Tibial nerve (tissue), 4 donors: Measurements from ENCODE around the gene BHLHA9. TPM values are rescaled to one million over a fixed set of nuclear protein-coding genes. Genes with fewer than 3 reads are reported as not detected.

Source experiments
- DNase-seq, 2 donors: peaks; one replicate each; pipeline ENCODE4 v3.0.0-alpha.2; 2019; ENCODE audit warnings: low spot score in 2 of 2
- H3K27ac ChIP-seq, 4 donors: fragments of 200-600 bp; sonication (generic) in 3 of 4; one replicate each; pipeline ENCODE4 v1.5.1; 2017 to 2019; ENCODE audit warnings: mild to moderate bottlenecking in 1 of 4
- H3K27me3 ChIP-seq, 2 donors: fragments of 200-600 bp; sonication (generic) in 1 of 2; one replicate each; pipeline versions ENCODE4 v1.5.1 to v1.6.0; 2017 to 2019
- H3K36me3 ChIP-seq, 3 donors: fragments of 200-600 bp; sonication (generic); one replicate each; pipeline ENCODE4 v1.5.1; 2018 to 2019
- H3K4me1 ChIP-seq, 4 donors: fragments of 200-600 bp; sonication (generic) in 3 of 4; one replicate each; pipeline ENCODE4 v1.5.1; 2017 to 2019
- H3K4me3 ChIP-seq, 4 donors: fragments of 200-600 bp; sonication (generic) in 3 of 4; one replicate each; pipeline ENCODE4 v1.5.1; 2017 to 2019; ENCODE audit warnings: mild to moderate bottlenecking in 1 of 4, moderate library complexity in 1 of 4
- H3K9me3 ChIP-seq, 4 donors: fragments of 200-600 bp; sonication (generic) in 3 of 4; one replicate each; pipeline ENCODE4 v1.5.1; 2017 to 2019
- CTCF ChIP-seq, 5 experiments: fragments of 200-600 bp in 3 of 5; fragments of 450-650 bp in 2 of 5; sonication (generic) in 3 of 5; IDR thresholded peaks; one replicate each; pipeline ENCODE4 v1.5.1; 2016 to 2019; ENCODE audit warnings: antibody characterized with exemption in 5 of 5, mild to moderate bottlenecking in 3 of 5, moderate library complexity in 2 of 5
- EP300 ChIP-seq, 2 donors: sonication (generic); formaldehyde crosslinking; IDR thresholded peaks; one replicate each; pipeline ENCODE4 v1.6.1; 2017; ENCODE audit warnings: antibody characterized with exemption in 2 of 2, mild to moderate bottlenecking in 1 of 2
- POLR2A ChIP-seq, 2 donors: fragments of 450-650 bp; IDR thresholded peaks; one replicate each; pipeline ENCODE4 v1.6.1; 2017; ENCODE audit warnings: antibody characterized with exemption in 2 of 2, mild to moderate bottlenecking in 2 of 2, moderate library complexity in 2 of 2
- WGBS, 2 donors: methylation state at CpG; one replicate each; pipeline ENCODE4 v1.1.5; 2018; 5-methylcytosine and 5-hydroxymethylcytosine counted together
- total RNA-seq, 4 donors: library from RNA; depleted of rRNA; stranded (reverse); fragments of >200 nt; gene quantifications; one replicate each; pipeline ENCODE4 v1.1.0, GENCODE V29; 2016

BHLHA9 gene
- total RNA-seq, 4 donors from 2014 or later, result not detected

- TF ChIP-seq POLR2A (IDR thresholded peaks at IDR 0.05) (no peak), CTCF (IDR thresholded peaks at IDR 0.05) (no peak), EP300 (IDR thresholded peaks at IDR 0.05) (no peak)
- Histone ChIP-seq H3K4me1 (peaks cover 0 to 7% (median 0%) of the 10 kb centered on the region in 4 donors), H3K27ac (no peak overlapping the region), H3K4me3 (no peak overlapping the region), H3K36me3 (no peaks in the 10 kb centered on the region), H3K27me3 (peaks cover 0 to 45% of the 10 kb centered on the region in 2 donors), H3K9me3 (no peaks in the 10 kb centered on the region)
- no peak for DNase-seq
- WGBS, 2 donors, result 22 to 39% methylated on average over 22 of the region's 24 CpGs
These were observed 28.4 kb downstream of the BHLHA9 start for GRCh38 chr17:1298606-1299005.

GRCh38 chr17:1299552-1300370 lies 29.5 kb downstream of the BHLHA9 start:
- no peak overlapping the region for H3K27ac ChIP-seq
- H3K4me3 ChIP-seq, result no peak overlapping the region

GRCh38 chr17:1300371-1300905 lies 30.2 kb downstream of the BHLHA9 start:
- 74 to 77% methylated on average over 17 of the region's 17 CpGs for WGBS, 2 donors
- H3K9me3 ChIP-seq, result no peaks in the 10 kb centered on the region
- TF ChIP-seq CTCF (IDR thresholded peaks at IDR 0.05), result no peak
- no peak for TF ChIP-seq EP300 (IDR thresholded peaks at IDR 0.05)
- no peak for TF ChIP-seq POLR2A (IDR thresholded peaks at IDR 0.05)
- H3K27me3 ChIP-seq, result peaks cover 0 to 45% of the 10 kb centered on the region in 2 donors
- H3K4me3 ChIP-seq, result no peak overlapping the region
- no peak overlapping the region for H3K27ac ChIP-seq
- H3K4me1 ChIP-seq, result peaks cover 0 to 7% (median 0%) of the 10 kb centered on the region in 4 donors
- H3K36me3 ChIP-seq, result no peaks in the 10 kb centered on the region
- no peak for DNase-seq

More at GRCh38 chr17:1299552-1300370, 29.5 kb downstream of the BHLHA9 start:
- Histone ChIP-seq H3K4me1 (peaks cover 0 to 7% (median 0%) of the 10 kb centered on the region in 4 donors), H3K36me3 (no peaks in the 10 kb centered on the region), H3K27me3 (peaks cover 0 to 45% of the 10 kb centered on the region in 2 donors), H3K9me3 (no peaks in the 10 kb centered on the region)
- no peak for TF ChIP-seq CTCF (IDR thresholded peaks at IDR 0.05)
- TF ChIP-seq POLR2A (IDR thresholded peaks at IDR 0.05), result no peak
- no peak for TF ChIP-seq EP300 (IDR thresholded peaks at IDR 0.05)
- no peak for DNase-seq
- WGBS, 2 donors, result 43 to 59% methylated on average over 14 to 21 of the region's 22 CpGs

- no peak overlapping the region for H3K4me3 ChIP-seq
- no peak for DNase-seq
- no peaks in the 10 kb centered on the region for H3K36me3 ChIP-seq
- no peak overlapping the region for H3K27ac ChIP-seq
- peaks cover 0 to 44% of the 10 kb centered on the region in 2 donors for H3K27me3 ChIP-seq
- H3K4me1 ChIP-seq, result peaks cover 0 to 7% (median 0%) of the 10 kb centered on the region in 4 donors
- H3K9me3 ChIP-seq, result no peaks in the 10 kb centered on the region
- 63 to 77% methylated on average over 14 of the region's 14 CpGs for WGBS, 2 donors
- no peak for TF ChIP-seq POLR2A (IDR thresholded peaks at IDR 0.05)
- TF ChIP-seq CTCF (IDR thresholded peaks at IDR 0.05), result no peak
- no peak for TF ChIP-seq EP300 (IDR thresholded peaks at IDR 0.05)
These were observed 31.3 kb downstream of the BHLHA9 start for GRCh38 chr17:1301546-1301945.

GRCh38 chr17:1302761-1303160 lies 32.5 kb downstream of the BHLHA9 start:
- Histone ChIP-seq H3K27me3 (peaks cover 0 to 33% of the 10 kb centered on the region in 2 donors), H3K9me3 (no peaks in the 10 kb centered on the region), H3K4me1 (peaks cover 0 to 7% (median 0%) of the 10 kb centered on the region in 4 donors), H3K36me3 (no peaks in the 10 kb centered on the region), H3K4me3 (no peak overlapping the region), H3K27ac (no peak overlapping the region)
- TF ChIP-seq EP300 (IDR thresholded peaks at IDR 0.05) (no peak), CTCF (IDR thresholded peaks at IDR 0.05) (no peak), POLR2A (IDR thresholded peaks at IDR 0.05) (no peak)
- 68 to 77% methylated on average over 18 of the region's 18 CpGs for WGBS, 2 donors
- no peak for DNase-seq
